ENCODE data around the gene CERK.

CERK gene

GRCh38 chr22:46732513-46732912 is 5.5 kb downstream of the CERK start (continued):
- TF ChIP-seq ZNF692 (tag by site-specific recombination; IDR thresholded peaks at IDR 0.05): no peak
- no peak for TF ChIP-seq ZNF140 (tag by site-specific recombination; IDR thresholded peaks at IDR 0.05)
- TF ChIP-seq ZNF704 (tag by site-specific recombination; IDR thresholded peaks at IDR 0.05): no peak
- TF ChIP-seq ZNF830 (tag by site-specific recombination; IDR thresholded peaks at IDR 0.05; ENCODE audit: low read depth): no peak

- Histone ChIP-seq H3K36me3 (ENCODE audit: control insufficient read depth in 2 of 2, insufficient read depth in 1 of 2, low read length in 2 of 2) (peaks cover 4 to 27% of the 10 kb centered on the region in 2 experiments; a peak in 2 of 3 replicates), H3K27ac (ENCODE audit: extremely low read depth, low read depth, low read length) (no peak overlapping the region), H3K9me3 (ENCODE audit: control insufficient read depth, insufficient read depth, low read depth, low read length) (no peaks in the 10 kb centered on the region), H3K4me3 (ENCODE audit: low read depth, low read length) (no peak overlapping the region), H3K4me1 (ENCODE audit: control insufficient read depth, insufficient read depth, low read length) (peaks cover 31% of the 10 kb centered on the region)
- POLR2A ChIA-PET: interaction anchor here (2.6 kb wide), 1 partner anchor 30 kb away, joined by 7 read pairs; the partner anchor contains the start of gene TBC1D22A
- CTCF ChIA-PET: no interaction called here
- TF ChIP-seq ZNF654 (tag by site-specific recombination; IDR thresholded peaks at IDR 0.05; ENCODE audit: low read depth): no peak
These were observed 6.0 kb downstream of the CERK start for GRCh38 chr22:46732041-46732379.

GRCh38 chr22:46731246-46732040 is 6.6 kb downstream of the CERK start:
- peaks cover 4 to 28% of the 10 kb centered on the region in 2 experiments; a peak in 2 of 3 replicates for H3K36me3 ChIP-seq (ENCODE audit: control insufficient read depth in 2 of 2, insufficient read depth in 1 of 2, low read length in 2 of 2)
- H3K27ac ChIP-seq (ENCODE audit: extremely low read depth, low read depth, low read length): 0 out of 2 replicates have a peak overlapping the region, but pooled peaks have one; percentile 37
- TF ChIP-seq ZFP37 (tag by site-specific recombination; IDR thresholded peaks at IDR 0.05): no peak
- TF ChIP-seq PATZ1 (tag by site-specific recombination; IDR thresholded peaks at IDR 0.05): peak; percentile 47; the same call in 1 of the 2 replicates
- peak; percentile 54; the same call in 1 of the 2 replicates for TF ChIP-seq GLIS1 (tag by site-specific recombination; IDR thresholded peaks at IDR 0.05)
- TF ChIP-seq MYNN (tag by site-specific recombination; IDR thresholded peaks at IDR 0.05; ENCODE audit: borderline replicate concordance): no peak
- TF ChIP-seq ZBTB8A (tag by site-specific recombination; IDR thresholded peaks at IDR 0.05): peak; percentile 45; the same call in 1 of the 2 replicates
- peak; percentile 64; the same call in 1 of the 2 replicates for TF ChIP-seq EGR2 (tag by site-specific recombination; IDR thresholded peaks at IDR 0.05; ENCODE audit: low read depth)
- 0 out of 2 replicates have a peak, but pooled peaks have one; percentile 18 for TF ChIP-seq ZBTB48 (tag by site-specific recombination; IDR thresholded peaks at IDR 0.05)
- peak; percentile 81 for TF ChIP-seq ZFHX2 (tag by site-specific recombination; conservative IDR thresholded peaks at IDR 0.05)
- TF ChIP-seq ZNF449 (tag by site-specific recombination; IDR thresholded peaks at IDR 0.05): peak; percentile 9; the same call in 1 of the 2 replicates
- no peak for TF ChIP-seq ZNF19 (tag by site-specific recombination; IDR thresholded peaks at IDR 0.05; ENCODE audit: low read depth)
- TF ChIP-seq ZNF398 (tag by site-specific recombination; IDR thresholded peaks at IDR 0.05): peak; percentile 13; the same call in 1 of the 2 replicates
- TF ChIP-seq ZIC2 (tag by site-specific recombination; IDR thresholded peaks at IDR 0.05): peak; percentile 64
- TF ChIP-seq ZNF280C (tag by site-specific recombination; IDR thresholded peaks at IDR 0.05): no peak
- ChIA-PET CTCF (interaction anchor here (0.6 to 1.4 kb wide), 3 partner anchors 7 to 69 kb away, joined by 3 to 4 read pairs (median 3); no protein-coding TSS in a partner anchor), POLR2A (interaction anchor here (1.1 to 2.6 kb wide), 2 partner anchors 10 to 31 kb away, joined by 3 to 7 read pairs; partner anchors contain the start of gene TBC1D22A)
- peaks cover 27% of the 10 kb centered on the region for H3K4me1 ChIP-seq (ENCODE audit: control insufficient read depth, insufficient read depth, low read length)
- H3K4me3 ChIP-seq (ENCODE audit: low read depth, low read length): no peak overlapping the region
- H3K9me3 ChIP-seq (ENCODE audit: control insufficient read depth, insufficient read depth, low read depth, low read length): no peaks in the 10 kb centered on the region

All from HEK293 (cell line).